Loucy (cell line): ENCODE measurements around the gene GAB2.

Experiments used
- EZH2phosphoT487 ChIP-seq: fragments of 200-600 bp; IDR thresholded peaks from 2 replicates; pipeline ENCODE4 v1.6.1; 2018; ENCODE audit warnings: antibody characterized with exemption, mild to moderate bottlenecking, moderate library complexity, borderline replicate concordance
- TF ChIP-seq, protein P1 (sequence below): fragments of 200-600 bp; sonication (generic); conservative IDR thresholded peaks from 2 replicates; pipeline ENCODE4 v1.5.1; 2014; ENCODE audit warnings: mild to moderate bottlenecking, antibody characterized with exemption, low read length

DNA sequence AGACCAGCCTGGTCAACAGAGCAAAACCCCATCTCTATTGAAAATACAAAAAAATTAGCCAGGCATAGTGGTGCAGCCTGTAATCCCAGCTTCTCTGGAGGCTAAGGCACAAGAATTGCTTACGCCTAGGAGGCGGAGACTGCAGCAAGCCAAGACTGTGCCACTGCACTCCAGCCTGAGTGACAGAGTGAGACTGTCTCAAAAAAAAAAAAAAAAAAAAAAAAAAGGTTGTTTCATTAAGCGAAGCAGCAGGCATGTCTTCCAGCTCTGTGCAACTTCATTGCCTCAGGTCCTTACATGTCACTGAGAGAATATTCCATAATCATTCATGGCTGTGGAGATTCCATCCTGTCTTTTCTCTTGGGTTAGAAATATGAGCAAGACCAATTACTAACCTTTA lies 16.9 kb downstream of the GAB2 start:
- TF ChIP-seq, protein P1, sequence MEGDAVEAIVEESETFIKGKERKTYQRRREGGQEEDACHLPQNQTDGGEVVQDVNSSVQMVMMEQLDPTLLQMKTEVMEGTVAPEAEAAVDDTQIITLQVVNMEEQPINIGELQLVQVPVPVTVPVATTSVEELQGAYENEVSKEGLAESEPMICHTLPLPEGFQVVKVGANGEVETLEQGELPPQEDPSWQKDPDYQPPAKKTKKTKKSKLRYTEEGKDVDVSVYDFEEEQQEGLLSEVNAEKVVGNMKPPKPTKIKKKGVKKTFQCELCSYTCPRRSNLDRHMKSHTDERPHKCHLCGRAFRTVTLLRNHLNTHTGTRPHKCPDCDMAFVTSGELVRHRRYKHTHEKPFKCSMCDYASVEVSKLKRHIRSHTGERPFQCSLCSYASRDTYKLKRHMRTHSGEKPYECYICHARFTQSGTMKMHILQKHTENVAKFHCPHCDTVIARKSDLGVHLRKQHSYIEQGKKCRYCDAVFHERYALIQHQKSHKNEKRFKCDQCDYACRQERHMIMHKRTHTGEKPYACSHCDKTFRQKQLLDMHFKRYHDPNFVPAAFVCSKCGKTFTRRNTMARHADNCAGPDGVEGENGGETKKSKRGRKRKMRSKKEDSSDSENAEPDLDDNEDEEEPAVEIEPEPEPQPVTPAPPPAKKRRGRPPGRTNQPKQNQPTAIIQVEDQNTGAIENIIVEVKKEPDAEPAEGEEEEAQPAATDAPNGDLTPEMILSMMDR, result no peak
- TF ChIP-seq EZH2phosphoT487, result no peak
